VCaP (cell line): ENCODE results near the gene PTPN1.
A peak's percentile ranks its signal among the peaks of the same experiment; 100 is the strongest.

Source experiments
- H3K27ac ChIP-seq: fragments of 450-650 bp; 2 replicates; pipeline ENCODE4 v1.5.1; 2017
- TF ChIP-seq, protein P1 (sequence below): fragments of 450-650 bp; conservative IDR thresholded peaks from 2 replicates; pipeline ENCODE4 v1.5.1; 2017; ENCODE audit warnings: mild to moderate bottlenecking, moderate library complexity

Gene PTPN1

DNA sequence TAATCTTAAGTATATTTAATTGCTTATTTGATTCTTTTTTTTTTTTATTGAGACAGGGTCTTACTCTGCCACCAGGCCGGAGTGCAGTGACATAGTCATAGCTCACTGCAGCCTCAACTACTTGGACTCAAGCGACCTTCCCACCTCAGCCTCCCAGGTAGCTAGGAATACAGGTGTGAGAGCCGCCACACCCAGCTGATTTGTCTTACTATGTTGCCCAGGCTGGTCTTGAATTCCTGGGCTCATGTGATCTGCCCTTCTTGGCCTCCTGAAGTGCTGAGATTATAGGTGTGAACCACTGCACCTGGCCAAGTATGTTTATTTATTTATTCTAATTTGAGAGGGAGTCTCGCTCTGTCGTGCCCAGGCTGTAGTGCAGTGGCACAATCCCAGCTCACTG is 38.2 kb downstream of the PTPN1 start:
- H3K27ac ChIP-seq = no peak overlapping the region
- TF ChIP-seq, protein P1, sequence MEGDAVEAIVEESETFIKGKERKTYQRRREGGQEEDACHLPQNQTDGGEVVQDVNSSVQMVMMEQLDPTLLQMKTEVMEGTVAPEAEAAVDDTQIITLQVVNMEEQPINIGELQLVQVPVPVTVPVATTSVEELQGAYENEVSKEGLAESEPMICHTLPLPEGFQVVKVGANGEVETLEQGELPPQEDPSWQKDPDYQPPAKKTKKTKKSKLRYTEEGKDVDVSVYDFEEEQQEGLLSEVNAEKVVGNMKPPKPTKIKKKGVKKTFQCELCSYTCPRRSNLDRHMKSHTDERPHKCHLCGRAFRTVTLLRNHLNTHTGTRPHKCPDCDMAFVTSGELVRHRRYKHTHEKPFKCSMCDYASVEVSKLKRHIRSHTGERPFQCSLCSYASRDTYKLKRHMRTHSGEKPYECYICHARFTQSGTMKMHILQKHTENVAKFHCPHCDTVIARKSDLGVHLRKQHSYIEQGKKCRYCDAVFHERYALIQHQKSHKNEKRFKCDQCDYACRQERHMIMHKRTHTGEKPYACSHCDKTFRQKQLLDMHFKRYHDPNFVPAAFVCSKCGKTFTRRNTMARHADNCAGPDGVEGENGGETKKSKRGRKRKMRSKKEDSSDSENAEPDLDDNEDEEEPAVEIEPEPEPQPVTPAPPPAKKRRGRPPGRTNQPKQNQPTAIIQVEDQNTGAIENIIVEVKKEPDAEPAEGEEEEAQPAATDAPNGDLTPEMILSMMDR = no peak

DNA sequence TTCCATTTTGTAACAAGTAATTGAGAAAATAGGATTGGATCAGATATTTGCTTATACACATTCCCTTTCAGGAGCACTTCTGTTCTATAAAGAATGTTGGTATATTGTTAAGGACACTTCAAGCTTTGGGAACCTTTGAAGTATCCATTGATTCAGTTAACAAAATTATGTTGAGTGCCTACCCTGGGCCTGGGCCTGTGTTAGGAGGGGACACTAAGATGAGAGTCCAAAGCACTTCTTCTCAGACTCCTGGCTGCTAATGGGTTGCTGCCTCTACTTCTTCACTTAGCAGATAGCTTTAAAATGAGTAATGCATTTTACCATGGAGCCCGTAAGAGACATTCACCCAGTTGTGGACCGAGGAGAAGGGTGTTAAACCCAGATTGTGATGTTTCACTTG is 40.3 kb downstream of the PTPN1 start:
- TF ChIP-seq, protein P1 = no peak
- H3K27ac ChIP-seq = no peak overlapping the region

DNA sequence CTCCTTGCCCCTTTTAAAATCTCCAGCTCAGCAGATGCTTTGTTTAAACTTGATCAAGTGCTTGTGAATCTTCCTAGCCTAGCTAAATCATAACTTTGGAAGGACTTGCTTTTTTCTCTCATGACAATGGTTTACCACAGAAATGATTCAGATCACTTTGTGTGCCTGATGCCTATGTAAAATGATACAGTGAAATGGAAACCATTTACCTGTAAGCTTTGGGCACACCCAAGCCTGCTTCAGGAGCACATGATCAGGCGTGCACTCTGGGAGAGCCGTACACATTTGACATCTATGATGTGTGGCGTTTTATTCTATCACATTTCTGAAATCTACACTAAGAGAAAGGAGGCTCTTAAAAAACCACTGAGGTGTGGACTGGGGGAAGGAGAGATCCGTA is 41.1 kb downstream of the PTPN1 start:
- H3K27ac ChIP-seq = no peak overlapping the region
- TF ChIP-seq, protein P1 = no peak

DNA sequence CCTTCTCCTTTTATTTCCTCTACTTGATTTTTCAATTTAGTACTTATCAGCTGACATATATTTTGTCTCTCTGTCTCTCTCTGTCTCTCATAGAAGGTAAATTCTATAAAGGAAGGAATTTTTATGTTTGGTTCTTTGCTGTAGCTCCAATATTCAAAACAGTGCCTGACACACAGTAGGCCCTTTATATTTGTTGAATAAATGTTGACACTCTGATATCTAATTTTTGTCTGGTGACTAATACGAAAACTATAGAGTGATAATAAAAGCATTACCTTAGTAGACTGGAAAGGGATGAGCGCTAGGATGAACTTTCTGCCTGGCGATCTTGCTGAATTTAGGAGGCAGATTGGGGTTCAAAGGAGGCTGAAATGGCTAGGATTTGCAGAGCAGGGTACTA is 42.8 kb downstream of the PTPN1 start:
- TF ChIP-seq, protein P1 = no peak
- H3K27ac ChIP-seq = no peak overlapping the region

DNA sequence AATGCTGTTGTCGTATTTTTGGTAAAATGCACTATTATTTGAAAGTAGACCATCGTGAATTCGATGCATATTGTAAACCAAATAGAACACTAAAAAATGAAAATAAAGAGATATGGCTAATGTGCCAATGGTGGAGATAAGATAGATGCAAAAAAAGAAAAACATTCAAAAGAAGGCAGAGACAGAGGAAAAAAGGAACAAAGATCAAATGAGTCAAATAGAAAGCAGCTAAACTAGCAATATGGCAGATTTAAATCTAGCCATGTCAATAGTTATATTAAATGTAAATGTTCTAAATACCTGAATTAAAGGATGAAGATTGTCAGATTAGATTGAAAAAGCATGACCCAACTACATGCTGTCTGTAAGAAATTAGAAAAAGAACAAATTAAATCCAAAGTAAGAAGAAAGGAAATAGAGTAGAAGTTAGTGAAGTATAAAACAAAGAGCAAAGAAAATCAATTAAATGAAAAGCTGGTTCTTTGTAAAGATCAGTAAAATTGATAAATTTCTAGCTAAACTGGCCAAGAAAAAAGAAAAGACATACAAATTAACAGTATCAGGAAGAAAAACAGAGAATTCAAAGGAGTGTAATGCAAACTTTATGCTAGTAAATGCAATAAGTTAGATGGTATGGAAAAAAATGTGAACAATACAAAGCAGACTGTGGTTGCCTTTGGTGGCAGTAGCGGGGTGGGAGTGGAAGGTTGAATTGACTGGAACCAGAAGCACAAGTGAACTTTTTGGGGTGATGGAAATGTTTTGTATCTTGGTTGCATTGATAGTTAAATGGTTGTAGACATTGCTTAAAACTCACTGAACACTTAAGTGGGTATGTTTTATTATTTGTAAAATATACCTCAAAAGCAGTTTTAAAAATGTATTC is 44.8 kb downstream of the PTPN1 start:
- TF ChIP-seq, protein P1 = no peak
- peak overlapping the region; percentile 20 for H3K27ac ChIP-seq

DNA sequence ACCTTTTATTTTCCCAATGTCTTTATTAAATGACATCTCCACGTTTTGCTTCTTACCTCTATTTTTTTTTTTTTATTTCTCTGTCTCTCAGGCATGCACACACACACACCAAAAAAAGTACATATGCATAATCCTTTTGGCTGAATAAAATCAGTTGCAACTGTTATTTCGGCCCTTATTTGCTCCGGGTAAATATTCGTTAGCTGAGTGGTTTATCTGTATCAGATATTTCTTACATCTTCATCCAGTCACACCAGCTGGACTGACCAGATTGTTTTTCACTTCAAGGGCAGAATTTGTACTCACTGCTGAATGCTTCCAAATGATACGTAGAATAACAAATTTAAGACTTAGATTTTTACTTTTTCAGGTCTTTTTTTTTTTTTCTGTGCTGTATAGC is 45.5 kb downstream of the PTPN1 start:
- TF ChIP-seq, protein P1 = no peak
- H3K27ac ChIP-seq = peak overlapping the region; percentile 20

DNA sequence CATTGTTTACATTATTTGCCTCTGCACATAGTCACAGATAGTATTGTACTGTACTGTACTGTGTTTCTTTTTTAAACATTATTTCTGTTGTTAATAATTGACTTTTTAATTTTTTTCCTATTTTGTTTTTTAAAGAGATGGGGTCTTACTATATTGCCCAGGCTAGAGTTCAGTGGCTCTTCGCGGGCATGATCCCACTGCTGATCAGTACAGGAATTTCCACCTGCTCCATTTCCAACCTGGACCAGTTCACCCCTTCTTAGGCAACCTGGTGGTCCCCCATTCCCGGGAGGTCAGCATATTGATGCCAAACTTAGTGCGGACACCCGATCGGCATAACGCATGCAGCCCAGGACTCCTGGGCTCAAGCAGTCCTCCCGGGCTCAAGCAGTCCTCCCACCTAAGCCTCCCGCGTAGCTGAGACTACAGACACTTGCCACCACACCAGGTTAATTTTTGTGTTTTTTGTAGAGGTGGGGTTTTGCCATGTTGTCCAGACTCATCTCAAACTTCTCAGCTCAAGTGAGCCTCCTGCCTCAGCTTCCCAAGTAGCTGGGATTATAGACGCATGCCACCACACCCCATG is 47.5 kb downstream of the PTPN1 start:
- TF ChIP-seq, protein P1 = no peak
- H3K27ac ChIP-seq = no peak overlapping the region
